Pulmonary artery endothelial cell (primary cell): Measurements from ENCODE around the gene PALD1. TPM values are rescaled to one million over a fixed set of nuclear protein-coding genes. Genes with fewer than 3 reads are reported as not detected.

ENCODE experiments used
- DNase-seq: peaks from one replicate; pipeline ENCODE4 v3.0.0-alpha.2; 2011; ENCODE audit warnings: low read depth, low spot score
- total RNA-seq: library from RNA; depleted of rRNA; stranded (reverse); fragments of >200 nt; gene quantifications from 2 replicates; pipeline ENCODE4 v1.2.3, GENCODE V29; 2014

Gene PALD1
- total RNA-seq, 1 donor from 2014 or later: 90.4 TPM

GRCh38 chr10:70552586-70552985, 74.0 kb downstream of the PALD1 start:
- no peak for DNase-seq

DNA sequence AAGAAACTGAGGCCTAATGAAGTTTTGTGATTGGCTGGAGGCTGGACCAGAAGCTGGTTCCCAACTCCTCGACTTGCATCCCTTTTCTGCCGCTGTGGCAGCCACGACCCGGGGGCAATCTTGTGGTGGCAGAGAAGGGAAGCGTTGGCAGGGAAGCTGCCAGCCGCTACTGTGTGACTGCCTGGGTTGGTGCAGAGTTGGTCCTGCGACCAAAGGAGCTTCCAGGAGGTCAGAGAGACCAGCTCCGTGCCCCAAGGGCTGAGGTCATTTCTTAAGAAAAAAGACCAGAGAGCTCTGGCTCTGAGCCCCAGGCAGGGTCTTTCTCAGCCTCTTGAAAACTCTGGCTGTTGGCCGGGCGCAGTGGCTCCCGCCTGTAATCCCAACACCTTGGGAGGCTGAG, 76.8 kb downstream of the PALD1 start:
- no peak for DNase-seq

GRCh38 chr10:70557086-70557845, 78.7 kb downstream of the PALD1 start:
- no peak for DNase-seq

- DNase-seq: no peak
These were observed 79.3 kb downstream of the PALD1 start for GRCh38 chr10:70557876-70558275.

- no peak for DNase-seq
These were observed 79.7 kb downstream of the PALD1 start for GRCh38 chr10:70558295-70558694.

DNA sequence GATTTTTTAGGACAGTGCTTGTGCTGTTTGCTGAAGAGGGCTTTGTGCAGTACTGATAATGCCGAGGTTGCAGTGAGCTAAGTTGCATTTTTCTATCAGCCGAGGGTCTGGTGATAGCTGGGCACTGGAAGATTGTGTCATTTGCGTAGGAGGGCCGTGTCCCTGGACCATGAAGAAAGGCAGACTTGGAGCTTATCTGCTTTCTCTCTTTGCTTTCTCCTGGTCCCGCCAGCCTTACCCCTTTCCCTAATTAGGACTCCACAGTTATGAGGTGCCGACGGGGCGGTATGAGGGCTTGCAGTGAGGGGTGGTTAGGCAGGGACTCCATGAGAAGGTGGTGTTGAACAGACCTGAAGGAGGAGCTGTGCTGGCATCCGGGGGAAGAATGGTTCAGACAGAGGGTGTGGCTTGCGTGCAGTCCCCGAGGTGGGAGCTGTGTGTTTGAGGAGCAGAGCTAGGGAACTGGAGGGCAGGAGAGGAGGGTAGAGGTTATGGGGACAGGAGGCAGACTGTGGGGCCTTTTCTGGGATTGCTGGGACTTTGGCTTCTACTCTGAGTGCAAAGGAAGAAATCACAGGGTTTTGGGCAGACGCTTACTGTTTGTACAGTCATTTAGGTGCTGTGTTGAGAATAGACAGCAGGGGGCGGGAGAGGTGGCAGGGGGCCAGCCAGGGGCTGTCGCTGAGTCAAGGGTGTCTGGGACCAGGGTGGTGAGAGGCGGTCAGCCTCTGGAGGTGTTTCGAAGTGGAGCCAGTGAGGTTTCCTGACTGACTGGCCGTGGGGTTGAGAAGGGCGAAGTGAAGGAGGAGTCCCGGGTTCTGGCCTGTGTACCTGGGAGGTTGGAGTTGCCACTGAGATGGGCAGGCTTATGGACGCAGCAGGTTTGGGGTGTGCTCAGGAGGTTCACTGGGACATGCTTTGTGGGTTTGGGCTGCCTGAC, 80.6 kb downstream of the PALD1 start:
- DNase-seq: no peak

DNA sequence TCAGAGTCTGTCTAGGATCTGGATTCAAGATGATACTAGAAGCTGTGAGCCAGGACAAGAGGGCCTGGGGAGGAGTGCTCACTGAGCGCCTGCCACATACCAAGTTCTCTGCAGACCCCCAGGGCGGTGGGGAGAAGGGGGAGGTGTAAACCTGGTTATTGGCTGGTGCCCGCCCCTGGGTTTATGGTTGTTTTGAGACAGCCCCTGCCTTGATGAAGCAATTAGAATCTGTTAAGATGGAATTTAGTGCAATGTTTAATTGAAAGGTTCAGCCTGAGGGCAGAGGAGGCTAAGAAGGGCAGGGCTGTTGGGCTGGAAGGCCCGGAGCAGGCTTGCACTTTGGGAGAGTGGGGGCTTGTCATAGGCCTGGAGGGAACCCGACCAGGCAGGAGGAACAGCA, 81.3 kb downstream of the PALD1 start:
- DNase-seq: no peak

DNA sequence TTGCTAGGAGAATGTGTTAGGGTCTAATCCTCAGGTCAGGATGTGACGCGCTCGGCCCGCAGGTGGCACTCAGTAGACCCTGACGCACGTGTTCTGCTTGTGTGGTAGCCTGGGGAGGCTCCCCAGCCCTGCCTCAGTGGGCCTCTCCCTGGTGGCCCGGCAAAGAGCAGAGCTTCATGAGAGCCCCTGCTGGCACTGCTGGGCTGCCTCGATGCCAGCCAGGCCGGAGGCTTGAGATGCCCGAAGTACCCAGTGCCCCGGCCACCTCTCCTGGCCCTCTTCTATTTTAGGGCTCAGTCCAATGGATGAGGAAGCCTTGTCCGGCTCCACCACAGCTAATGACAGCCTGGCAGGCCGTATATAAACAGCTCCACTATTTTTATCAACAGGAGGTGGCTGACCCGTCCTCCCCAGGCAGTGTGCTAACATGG, 82.0 kb downstream of the PALD1 start:
- no peak for DNase-seq

DNA sequence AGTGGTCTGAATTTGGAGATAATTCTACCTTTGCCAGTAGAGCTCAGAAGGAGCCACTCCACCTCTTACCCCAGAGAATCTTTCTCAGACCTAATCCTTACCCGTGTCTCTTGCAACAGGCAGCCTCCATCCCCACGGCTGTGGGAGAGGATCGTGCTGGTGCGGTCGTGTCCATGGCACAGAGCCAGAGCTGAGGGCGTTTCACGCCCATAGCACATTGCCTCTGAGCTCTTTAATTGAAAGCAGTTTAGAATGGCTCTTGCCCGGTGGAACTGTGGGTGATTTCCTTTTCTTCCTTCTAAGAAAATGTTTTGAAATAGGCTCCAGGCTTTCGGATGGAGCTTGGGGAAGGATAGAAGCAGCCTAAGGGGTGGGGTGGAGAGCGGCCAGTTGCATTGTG, 82.5 kb downstream of the PALD1 start:
- no peak for DNase-seq

- no peak for DNase-seq
These were observed 83.0 kb downstream of the PALD1 start for GRCh38 chr10:70561558-70561957.

- DNase-seq: no peak
These were observed 83.6 kb downstream of the PALD1 start for GRCh38 chr10:70562036-70562755.

DNA sequence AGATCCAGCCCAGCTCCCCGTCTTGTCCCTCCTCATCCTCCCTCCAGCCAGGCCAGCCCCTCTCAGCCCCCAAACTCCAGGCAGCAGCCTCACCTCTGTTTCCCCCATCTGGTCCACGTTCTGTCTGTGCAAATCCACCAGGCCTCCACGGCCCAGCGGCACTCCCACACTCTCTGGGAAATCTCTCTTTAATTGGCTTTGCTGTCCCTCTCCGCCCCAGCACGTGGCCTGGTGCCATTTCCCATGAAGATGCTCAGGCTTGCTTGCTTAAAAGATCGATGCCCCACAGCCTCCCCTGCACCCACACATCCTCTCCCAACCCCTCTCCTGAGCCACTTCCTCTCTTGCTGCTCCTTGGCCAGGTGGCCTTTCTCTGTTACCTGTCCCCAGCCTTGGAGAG, 84.7 kb downstream of the PALD1 start:
- no peak for DNase-seq

- no peak for DNase-seq
These were observed 85.7 kb downstream of the PALD1 start for GRCh38 chr10:70564113-70564725.

DNA sequence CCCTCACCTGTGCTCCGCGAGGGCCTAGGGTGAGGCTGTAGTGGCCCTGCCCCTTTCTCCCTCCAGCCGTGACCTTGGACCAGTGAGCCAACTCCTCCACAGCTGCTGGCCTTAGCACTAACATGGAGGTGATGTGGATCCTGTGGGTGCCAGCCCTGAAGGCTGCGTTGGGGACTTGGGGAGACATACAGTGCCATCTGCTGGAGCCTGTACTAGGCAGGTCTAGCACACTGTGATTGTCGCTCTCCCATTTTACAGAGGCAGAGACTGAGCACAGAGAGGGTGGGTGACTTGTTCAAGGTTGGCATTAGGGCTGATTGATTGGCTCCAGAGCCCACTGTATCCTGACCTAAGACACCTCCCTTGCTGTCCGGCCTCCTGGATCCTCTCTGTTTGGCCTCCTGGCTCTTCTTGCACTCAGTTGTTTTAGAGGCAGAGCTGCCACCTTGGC, 86.4 kb downstream of the PALD1 start:
- DNase-seq: no peak

DNA sequence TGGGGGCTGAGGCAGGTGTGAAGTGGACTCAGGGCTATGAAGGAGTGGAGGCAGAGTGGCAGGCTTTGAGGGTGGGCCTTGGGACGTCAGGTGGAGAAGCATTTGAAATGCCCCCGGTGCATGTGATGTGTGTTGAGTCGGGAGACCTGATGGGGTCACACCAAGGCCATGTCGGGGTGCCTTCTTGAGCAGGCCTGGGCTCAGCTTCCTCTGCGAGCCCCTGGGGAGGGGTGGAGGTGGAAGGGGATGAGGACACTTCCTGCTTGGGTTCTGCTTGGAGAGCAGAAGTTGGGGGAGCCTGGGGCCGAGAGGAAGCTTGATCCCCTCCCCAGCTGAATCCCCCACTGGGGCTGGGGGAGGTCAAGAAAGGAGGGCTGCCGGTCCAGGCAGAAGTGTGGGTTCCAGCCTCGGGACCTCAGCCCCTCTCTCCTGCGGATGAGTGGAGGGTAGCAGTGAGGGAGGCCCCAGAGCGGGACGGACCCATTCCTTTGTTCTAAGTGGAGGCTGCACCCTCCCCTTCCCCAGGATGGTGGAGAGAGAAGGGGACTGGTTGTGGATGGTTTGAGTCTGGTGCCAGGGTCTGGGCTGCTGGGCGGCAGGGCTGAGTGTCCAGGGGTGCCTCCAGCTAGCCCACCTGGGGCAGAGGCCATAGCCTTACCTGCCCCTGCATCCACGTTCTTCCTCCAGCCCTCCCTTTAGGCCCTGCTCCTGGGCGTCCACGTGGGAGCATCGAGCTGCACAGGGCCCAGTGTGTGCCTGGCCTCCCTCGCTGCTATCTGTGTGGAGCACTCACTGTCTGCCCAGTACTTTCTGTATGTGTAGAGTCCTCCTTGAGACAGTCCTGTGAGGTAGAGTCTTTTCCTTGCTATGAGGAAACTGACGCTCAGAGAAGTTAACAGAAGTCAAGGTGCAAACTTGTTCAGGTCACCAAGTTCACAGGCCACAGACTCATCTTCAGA, 87.3 kb downstream of the PALD1 start:
- DNase-seq: no peak

- no peak for DNase-seq
These were observed 88.1 kb downstream of the PALD1 start for GRCh38 chr10:70566515-70567290.

DNA sequence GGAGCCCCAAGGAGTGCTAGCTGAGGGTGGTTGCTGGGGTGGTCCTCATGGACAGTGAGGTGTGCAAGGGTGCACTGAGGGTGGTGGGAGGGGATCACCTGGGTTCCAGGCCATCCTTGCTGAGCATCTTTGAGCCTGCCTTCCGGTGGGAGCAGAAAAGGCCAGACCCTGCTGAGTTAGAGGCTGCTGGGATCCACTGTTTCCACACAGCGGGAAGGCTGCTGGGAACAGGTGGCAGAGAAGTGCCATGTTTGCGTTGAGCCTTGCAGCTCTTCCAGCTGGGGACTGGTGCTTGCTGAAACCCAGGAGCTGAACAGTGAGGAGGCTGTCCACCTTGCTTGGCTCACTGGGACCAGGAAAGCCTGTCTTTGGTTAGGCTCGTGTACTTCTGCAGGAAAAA, 89.0 kb downstream of the PALD1 start:
- DNase-seq: no peak

- DNase-seq: no peak
These were observed 89.5 kb downstream of the PALD1 start for GRCh38 chr10:70568113-70568512.

GRCh38 chr10:70568781-70569495, 90.4 kb downstream of the PALD1 start:
- no peak for DNase-seq
